Caco-2 (cell line): ENCODE measurements around the gene GLOD5. TPM values are rescaled to one million over a fixed set of nuclear protein-coding genes. Genes with fewer than 3 reads are reported as not detected.

Experiments
- BruUV-seq: library from RNA; stranded (reverse); fragments of 400-500 nt; replicated peaks from 2 replicates; lab custom pipeline; 2021; lab: Mats Ljungman, UMichigan
- CTCF ChIA-PET: fragments of 300-600 bp; sonication (Branson Sonifier 250); formaldehyde crosslinking; loops from one replicate; lab custom pipeline; 2022; ENCODE audit warnings: antibody characterized with exemption; lab: Charles Lee
- POLR2A ChIA-PET: fragments of 300-600 bp; sonication (Branson Sonifier 250); formaldehyde crosslinking; loops from one replicate; lab custom pipeline; 2022; ENCODE audit warnings: antibody characterized with exemption; lab: Charles Lee
- DNase-seq, 2 experiments: peaks; one replicate each; pipeline versions ENCODE4 v3.0.0 to v3.0.0-alpha.2; 2020 to 2022
- H3K27me3 ChIP-seq: replicated peaks from 2 replicates; pipeline ENCODE4 v1.6.0; 2011; ENCODE audit warnings: low read length; ENCODE audit not compliant: control insufficient read depth, insufficient read depth
- H3K36me3 ChIP-seq: 2 replicates; pipeline ENCODE4 v1.5.1; 2011; ENCODE audit warnings: low read length; ENCODE audit not compliant: control insufficient read depth, insufficient read depth
- H3K4me1 ChIP-seq: fragments of 250-450 bp; sonication (Bioruptor Pico); 2 replicates; pipeline ENCODE4 v1.5.1; 2020; ENCODE audit warnings: mild to moderate bottlenecking
- H3K4me3 ChIP-seq: 2 replicates; pipeline ENCODE4 v1.5.1; 2011; ENCODE audit warnings: low read depth, mild to moderate bottlenecking, control low read depth, low read length
- H3K9me3 ChIP-seq: fragments of 250-450 bp; sonication (Bioruptor Pico); 2 replicates; pipeline ENCODE4 v1.5.1; 2020; ENCODE audit warnings: mild to moderate bottlenecking, moderate library complexity
- H3K27ac Mint-ChIP-seq: one replicate; pipeline ENCODE4 v1.8.0; 2022; ENCODE audit warnings: mixed read lengths; ENCODE audit not compliant: unreplicated experiment
- H3K27me3 Mint-ChIP-seq: one replicate; pipeline ENCODE4 v1.8.0; 2022; ENCODE audit warnings: mixed read lengths; ENCODE audit not compliant: insufficient read depth, unreplicated experiment
- H3K36me3 Mint-ChIP-seq: one replicate; pipeline ENCODE4 v1.8.0; 2022; ENCODE audit warnings: mild to moderate bottlenecking, mixed read lengths; ENCODE audit not compliant: insufficient read depth, unreplicated experiment
- H3K4me1 Mint-ChIP-seq: one replicate; pipeline ENCODE4 v1.8.0; 2022; ENCODE audit warnings: low read depth, mixed read lengths; ENCODE audit not compliant: unreplicated experiment
- H3K4me3 Mint-ChIP-seq: one replicate; pipeline ENCODE4 v1.8.0; 2022; ENCODE audit warnings: mild to moderate bottlenecking, moderate library complexity, mixed read lengths; ENCODE audit not compliant: unreplicated experiment
- H3K9me3 Mint-ChIP-seq: one replicate; pipeline ENCODE4 v1.8.0; 2022; ENCODE audit warnings: mixed read lengths; ENCODE audit not compliant: unreplicated experiment
- intact Hi-C: fragments of 100-400 bp; cut with micrococcal nuclease; formaldehyde crosslinking; loops from one replicate; pipeline ENCODE4 v1.10.0; 2022; ENCODE audit not compliant: unreplicated experiment
- total RNA-seq: library from RNA; stranded (reverse); gene quantifications from 2 replicates; pipeline ENCODE4 v1.2.3, GENCODE V29; 2022
- TF ChIP-seq, protein P1 (sequence below), 2 experiments: fragments of 200-600 bp in 1 of 2; IDR thresholded peaks; 1 replicate in 1 of 2; 2 replicates in 1 of 2; pipeline versions ENCODE4 v1.5.1 to v1.8.0; 2011 to 2022; ENCODE audit warnings: antibody characterized with exemption in 1 of 2, control low read depth in 1 of 2, inconsistent platforms in 1 of 2, low read depth in 1 of 2, low read length in 1 of 2, mild to moderate bottlenecking in 1 of 2, moderate library complexity in 1 of 2; ENCODE audit not compliant: insufficient read depth in 1 of 2, severe bottlenecking in 1 of 2, unreplicated experiment in 1 of 2

Gene GLOD5
- total RNA-seq, 1 experiment from 2014 or later: not detected

GRCh38 chrX:48770296-48770695 lies 8.7 kb downstream of the GLOD5 start:
- H3K4me1 ChIP-seq: no peaks in the 10 kb centered on the region
- no TSS peak for BruUV-seq
- CTCF ChIA-PET: no interaction called here
- H3K27me3 ChIP-seq: no peaks in the 10 kb centered on the region
- POLR2A ChIA-PET: no interaction called here
- no peaks in the 10 kb centered on the region for H3K4me1 Mint-ChIP-seq
- H3K36me3 ChIP-seq: no peaks in the 10 kb centered on the region
- TF ChIP-seq, protein P1, sequence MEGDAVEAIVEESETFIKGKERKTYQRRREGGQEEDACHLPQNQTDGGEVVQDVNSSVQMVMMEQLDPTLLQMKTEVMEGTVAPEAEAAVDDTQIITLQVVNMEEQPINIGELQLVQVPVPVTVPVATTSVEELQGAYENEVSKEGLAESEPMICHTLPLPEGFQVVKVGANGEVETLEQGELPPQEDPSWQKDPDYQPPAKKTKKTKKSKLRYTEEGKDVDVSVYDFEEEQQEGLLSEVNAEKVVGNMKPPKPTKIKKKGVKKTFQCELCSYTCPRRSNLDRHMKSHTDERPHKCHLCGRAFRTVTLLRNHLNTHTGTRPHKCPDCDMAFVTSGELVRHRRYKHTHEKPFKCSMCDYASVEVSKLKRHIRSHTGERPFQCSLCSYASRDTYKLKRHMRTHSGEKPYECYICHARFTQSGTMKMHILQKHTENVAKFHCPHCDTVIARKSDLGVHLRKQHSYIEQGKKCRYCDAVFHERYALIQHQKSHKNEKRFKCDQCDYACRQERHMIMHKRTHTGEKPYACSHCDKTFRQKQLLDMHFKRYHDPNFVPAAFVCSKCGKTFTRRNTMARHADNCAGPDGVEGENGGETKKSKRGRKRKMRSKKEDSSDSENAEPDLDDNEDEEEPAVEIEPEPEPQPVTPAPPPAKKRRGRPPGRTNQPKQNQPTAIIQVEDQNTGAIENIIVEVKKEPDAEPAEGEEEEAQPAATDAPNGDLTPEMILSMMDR (IDR thresholded peaks at IDR 0.05; ENCODE audit: insufficient read depth in 1 of 2, low read depth in 1 of 2, low read length in 1 of 2, severe bottlenecking in 1 of 2, unreplicated experiment in 1 of 2): no peak
- no peaks in the 10 kb centered on the region for H3K9me3 ChIP-seq
- intact Hi-C loops: no loop called here
- no peak for DNase-seq
- H3K27me3 Mint-ChIP-seq: no peaks in the 10 kb centered on the region
- no peaks in the 10 kb centered on the region for H3K36me3 Mint-ChIP-seq
- H3K27ac Mint-ChIP-seq: no peak overlapping the region
- no peak overlapping the region for H3K4me3 Mint-ChIP-seq
- H3K4me3 ChIP-seq: no peak overlapping the region
- no peaks in the 10 kb centered on the region for H3K9me3 Mint-ChIP-seq

DNA sequence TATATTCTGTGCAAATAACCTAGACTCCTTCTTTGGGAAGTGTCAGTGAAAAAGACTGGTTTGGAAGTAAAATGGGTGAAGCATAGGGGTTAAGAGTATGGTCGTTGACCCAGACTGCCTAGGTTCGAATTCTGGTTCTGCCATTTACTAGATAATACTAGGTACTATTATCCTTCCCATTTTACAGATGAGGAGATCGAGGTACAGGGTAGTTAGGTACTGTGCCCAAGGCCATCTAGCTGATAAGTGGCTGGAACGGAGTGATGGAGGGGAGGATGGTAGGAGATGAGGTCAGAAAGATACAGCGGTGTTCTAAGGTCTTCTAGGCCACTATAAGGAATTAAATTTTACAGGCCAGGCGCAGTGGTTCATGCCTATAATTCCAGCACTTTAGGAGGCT lies 11.1 kb downstream of the GLOD5 start:
- Mint-ChIP-seq H3K4me3 (no peak overlapping the region), H3K9me3 (no peaks in the 10 kb centered on the region), H3K27me3 (peaks cover 8% of the 10 kb centered on the region), H3K27ac (no peak overlapping the region), H3K4me1 (no peaks in the 10 kb centered on the region), H3K36me3 (no peaks in the 10 kb centered on the region)
- POLR2A ChIA-PET: interaction anchor here (0.6 kb wide), 1 partner anchor 96 kb away, joined by 3 read pairs; no protein-coding TSS in a partner anchor
- CTCF ChIA-PET: no interaction called here
- no TSS peak for BruUV-seq
- no peaks in the 10 kb centered on the region for H3K9me3 ChIP-seq
- no peak for DNase-seq
- no peaks in the 10 kb centered on the region for H3K4me1 ChIP-seq
- intact Hi-C loops: no loop called here
- no peaks in the 10 kb centered on the region for H3K27me3 ChIP-seq
- H3K36me3 ChIP-seq: no peaks in the 10 kb centered on the region
- H3K4me3 ChIP-seq: no peak overlapping the region
- TF ChIP-seq, protein P1 (IDR thresholded peaks at IDR 0.05; ENCODE audit: insufficient read depth in 1 of 2, low read depth in 1 of 2, low read length in 1 of 2, severe bottlenecking in 1 of 2, unreplicated experiment in 1 of 2): no peak

- no peaks in the 10 kb centered on the region for H3K4me1 Mint-ChIP-seq
- BruUV-seq: no TSS peak
- intact Hi-C loops: no loop called here
- no peaks in the 10 kb centered on the region for H3K9me3 ChIP-seq
- H3K27me3 Mint-ChIP-seq: peaks cover 8% of the 10 kb centered on the region
- ChIA-PET POLR2A (no interaction called here), CTCF (no interaction called here)
- H3K36me3 ChIP-seq: no peaks in the 10 kb centered on the region
- no peak overlapping the region for H3K4me3 Mint-ChIP-seq
- TF ChIP-seq, protein P1 (IDR thresholded peaks at IDR 0.05; ENCODE audit: insufficient read depth in 1 of 2, low read depth in 1 of 2, low read length in 1 of 2, severe bottlenecking in 1 of 2, unreplicated experiment in 1 of 2): no peak
- no peaks in the 10 kb centered on the region for H3K36me3 Mint-ChIP-seq
- no peaks in the 10 kb centered on the region for H3K4me1 ChIP-seq
- no peak overlapping the region for H3K4me3 ChIP-seq
- no peak overlapping the region for H3K27ac Mint-ChIP-seq
- no peaks in the 10 kb centered on the region for H3K9me3 Mint-ChIP-seq
- no peaks in the 10 kb centered on the region for H3K27me3 ChIP-seq
- no peak for DNase-seq
Observed at GRCh38 chrX:48776818-48777439, 15.4 kb downstream of the GLOD5 start.
